Measurements from ENCODE around the gene IFI27L2.

DNA sequence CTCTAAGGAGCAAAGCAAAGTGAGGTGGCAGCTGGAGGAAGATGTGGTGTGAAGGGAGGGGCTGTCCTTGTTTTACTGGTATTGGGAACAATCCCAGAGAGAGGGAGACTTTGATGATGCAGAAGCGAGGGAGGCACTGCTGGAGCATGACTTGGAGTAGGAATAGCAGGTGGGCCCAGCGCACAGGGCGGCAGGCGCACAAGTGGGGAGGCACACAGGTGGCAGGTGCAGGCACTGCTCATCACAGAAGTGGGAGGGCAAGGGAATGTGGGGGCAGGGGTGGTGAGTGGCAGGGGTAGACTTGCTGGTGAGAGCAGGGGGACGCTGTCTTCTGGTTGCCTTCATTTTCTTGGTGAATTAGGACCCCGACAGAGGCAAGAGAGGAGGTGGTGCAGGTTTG lies 30.4 kb downstream of the IFI27L2 start:
- TF ChIP-seq, protein P1, sequence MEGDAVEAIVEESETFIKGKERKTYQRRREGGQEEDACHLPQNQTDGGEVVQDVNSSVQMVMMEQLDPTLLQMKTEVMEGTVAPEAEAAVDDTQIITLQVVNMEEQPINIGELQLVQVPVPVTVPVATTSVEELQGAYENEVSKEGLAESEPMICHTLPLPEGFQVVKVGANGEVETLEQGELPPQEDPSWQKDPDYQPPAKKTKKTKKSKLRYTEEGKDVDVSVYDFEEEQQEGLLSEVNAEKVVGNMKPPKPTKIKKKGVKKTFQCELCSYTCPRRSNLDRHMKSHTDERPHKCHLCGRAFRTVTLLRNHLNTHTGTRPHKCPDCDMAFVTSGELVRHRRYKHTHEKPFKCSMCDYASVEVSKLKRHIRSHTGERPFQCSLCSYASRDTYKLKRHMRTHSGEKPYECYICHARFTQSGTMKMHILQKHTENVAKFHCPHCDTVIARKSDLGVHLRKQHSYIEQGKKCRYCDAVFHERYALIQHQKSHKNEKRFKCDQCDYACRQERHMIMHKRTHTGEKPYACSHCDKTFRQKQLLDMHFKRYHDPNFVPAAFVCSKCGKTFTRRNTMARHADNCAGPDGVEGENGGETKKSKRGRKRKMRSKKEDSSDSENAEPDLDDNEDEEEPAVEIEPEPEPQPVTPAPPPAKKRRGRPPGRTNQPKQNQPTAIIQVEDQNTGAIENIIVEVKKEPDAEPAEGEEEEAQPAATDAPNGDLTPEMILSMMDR (IDR thresholded peaks at IDR 0.05): no peak
- no peak for TF ChIP-seq POLR2AphosphoS5 (IDR thresholded peaks at IDR 0.05; ENCODE audit: insufficient read depth in 1 of 2, low read depth in 1 of 2)
- no peak for TF ChIP-seq POLR2A (IDR thresholded peaks at IDR 0.05)

Measured in vagina (tissue), 2 donors.